HepG2 (cell line): ENCODE data around the gene ZBTB22. TPM values are rescaled to one million over a fixed set of nuclear protein-coding genes. Genes with fewer than 3 reads are reported as not detected.

Experiments used
- ATAC-seq: fragments of 200-7000 bp; cut with Tn5 transposase; 3 replicates; pipeline ENCODE4 v1.9.1; 2020; ENCODE audit warnings: mild to moderate bottlenecking, moderate library complexity
- BruUV-seq: library from RNA; stranded (reverse); fragments of 400-500 nt; replicated peaks from 2 replicates; lab custom pipeline; 2021; lab: Mats Ljungman, UMichigan
- CTCF ChIA-PET: fragments of 300-600 bp; formaldehyde crosslinking; extraction: SDS; loops from one replicate; lab custom pipeline; 2021; ENCODE audit warnings: low total read pairs, inconsistent platforms, low intra/inter-chr PET ratio; lab: Yijun Ruan, JAX
- POLR2A ChIA-PET: fragments of 350-600 bp; sonication (Branson Sonifier 250); formaldehyde crosslinking; loops from one replicate; lab custom pipeline; 2020; ENCODE audit warnings: antibody characterized with exemption, inconsistent platforms; lab: Yijun Ruan, JAX
- DNase-seq: peaks from one replicate; pipeline ENCODE4 v3.0.0-alpha.2; 2015; ENCODE audit warnings: low spot score
- FAIRE-seq: peaks from 3 replicates; lab custom pipeline; 2011; peaks lifted over from hg19 to GRCh38; lab: Jason Lieb, UNC
- H2AFZ ChIP-seq: one replicate; pipeline ENCODE4 v1.6.1; 2011; ENCODE audit warnings: low read length, inconsistent platforms
- H3K27ac ChIP-seq: fragments of 300-600 bp; 3 replicates; pipeline ENCODE4 v1.8.0; 2011; ENCODE audit warnings: mixed run types, mild to moderate bottlenecking, mixed read lengths, low read length, inconsistent platforms; ENCODE audit not compliant: insufficient read depth; ENCODE audit errors: extremely low read length
- H3K27me3 ChIP-seq, 2 experiments: fragments of 200-600 bp in 1 of 2; 2 replicates in 1 of 2; 3 replicates in 1 of 2; pipeline versions ENCODE4 v1.6.0 to v1.8.0; 2011; ENCODE audit warnings: low read length in 2 of 2, mild to moderate bottlenecking in 2 of 2, moderate library complexity in 2 of 2, inconsistent platforms in 1 of 2; ENCODE audit not compliant: insufficient read depth in 2 of 2, control insufficient read depth in 1 of 2
- H3K36me3 ChIP-seq, 2 experiments: fragments of 200-600 bp in 1 of 2; replicated peaks in 1 of 2; 2 replicates in 1 of 2; 3 replicates in 1 of 2; pipeline versions ENCODE4 v1.5.1 to v1.8.0; 2011; ENCODE audit warnings: low read length in 2 of 2, inconsistent platforms in 1 of 2; ENCODE audit not compliant: insufficient read depth in 2 of 2, control insufficient read depth in 1 of 2
- H3K4me1 ChIP-seq: 2 replicates; pipeline ENCODE4 v1.5.1; 2012; ENCODE audit warnings: low read length, inconsistent platforms; ENCODE audit not compliant: insufficient read depth
- H3K4me2 ChIP-seq: 2 replicates; pipeline ENCODE4 v1.6.0; 2011; ENCODE audit warnings: low read depth, low read length, inconsistent platforms
- H3K4me3 ChIP-seq, 3 experiments: fragments of 200-600 bp in 1 of 3; sonication (generic), shearing (Covaris generic) in 1 of 3; replicated peaks in 1 of 3; 2 replicates each; pipeline ENCODE4 v1.5.1; 2011 to 2016; ENCODE audit warnings: low read length in 3 of 3, inconsistent platforms in 2 of 3, low read depth in 2 of 3, mild to moderate bottlenecking in 2 of 3, control low read depth in 1 of 3, mixed read lengths in 1 of 3; ENCODE audit not compliant: insufficient read depth in 1 of 3
- H3K79me2 ChIP-seq: one replicate; pipeline ENCODE4 v1.6.1; 2011; ENCODE audit warnings: low read length, inconsistent platforms; ENCODE audit not compliant: insufficient read depth
- H3K9ac ChIP-seq: 2 replicates; pipeline ENCODE4 v1.6.0; 2011; ENCODE audit warnings: mild to moderate bottlenecking, low read depth, low read length, inconsistent platforms; ENCODE audit not compliant: insufficient read depth
- H3K9me3 ChIP-seq: 2 replicates; pipeline ENCODE4 v1.5.1; 2012; ENCODE audit warnings: mild to moderate bottlenecking, low read length
- H4K20me1 ChIP-seq: 2 replicates; pipeline ENCODE4 v1.6.0; 2011; ENCODE audit warnings: inconsistent platforms, mild to moderate bottlenecking, low read length, moderate library complexity; ENCODE audit not compliant: insufficient read depth
- ATF7 ChIP-seq, 2 experiments: fragments of 450-650 bp in 1 of 2; sonication (generic) in 1 of 2; formaldehyde crosslinking in 1 of 2; IDR thresholded peaks; 2 replicates each; pipeline versions ENCODE4 v1.4.0 to v1.6.1; 2016 to 2020; ENCODE audit warnings: antibody characterized with exemption in 1 of 2, mild to moderate bottlenecking in 1 of 2, missing genetic modification reagents in 1 of 2
- CENPT ChIP-seq: sonication (generic); formaldehyde crosslinking; IDR thresholded peaks from 2 replicates; pipeline ENCODE4 v1.8.0; 2022; ENCODE audit warnings: low read depth, mild to moderate bottlenecking, moderate library complexity, missing genetic modification reagents
- HNRNPK ChIP-seq: fragments of 200-400 bp; formaldehyde crosslinking; IDR thresholded peaks from 2 replicates; pipeline ENCODE4 v1.6.1; 2018; ENCODE audit warnings: low read length, low read depth, moderate library complexity, mild to moderate bottlenecking; ENCODE audit not compliant: poor library complexity, severe bottlenecking
- IRX3 ChIP-seq: sonication (generic); formaldehyde crosslinking; IDR thresholded peaks from 2 replicates; pipeline ENCODE4 v1.8.1; 2023; ENCODE audit warnings: mild to moderate bottlenecking, low read depth, missing genetic modification reagents, borderline replicate concordance
- KMT2B ChIP-seq: IDR thresholded peaks from 2 replicates; pipeline ENCODE4 v1.6.1; 2016; ENCODE audit warnings: missing genetic modification reagents, missing compliant biosample characterization
- NFATC3 ChIP-seq: sonication (generic); formaldehyde crosslinking; IDR thresholded peaks from 2 replicates; pipeline ENCODE4 v1.5.1; 2020; ENCODE audit warnings: mild to moderate bottlenecking, missing genetic modification reagents
- U2AF1 ChIP-seq: fragments of 200-400 bp; formaldehyde crosslinking; optimal IDR thresholded peaks from 2 replicates; pipeline ENCODE3; 2017; ENCODE audit warnings: mild to moderate bottlenecking, low read depth, low read length
- ZHX2 ChIP-seq, 2 experiments: sonication (generic) in 1 of 2; formaldehyde crosslinking in 1 of 2; IDR thresholded peaks; 2 replicates each; pipeline versions ENCODE4 v1.6.1 to v1.9.0; 2014 to 2022; ENCODE audit warnings: antibody characterized with exemption in 1 of 2, borderline replicate concordance in 1 of 2, inconsistent platforms in 1 of 2, low read depth in 1 of 2, missing genetic modification reagents in 1 of 2
- ZIK1 ChIP-seq: sonication (generic); formaldehyde crosslinking; IDR thresholded peaks from 2 replicates; pipeline ENCODE4 v1.5.0; 2020; ENCODE audit warnings: mild to moderate bottlenecking, low read depth, missing genetic modification reagents, borderline replicate concordance
- ZNF337 ChIP-seq: sonication (generic); formaldehyde crosslinking; IDR thresholded peaks from 2 replicates; pipeline ENCODE4 v1.5.1; 2020; ENCODE audit warnings: missing genetic modification reagents, low read depth, mild to moderate bottlenecking, borderline replicate concordance
- ZNF430 ChIP-seq: sonication (generic); formaldehyde crosslinking; IDR thresholded peaks from 2 replicates; pipeline ENCODE4 v1.9.0; 2021; ENCODE audit warnings: mild to moderate bottlenecking, missing genetic modification reagents
- WGBS: methylation state at CpG from one replicate; pipeline ENCODE4 v1.1.6; 2017; ENCODE audit warnings: low lambda C conversion rate; 5-methylcytosine and 5-hydroxymethylcytosine counted together
- in situ Hi-C: cut with HindIII; loops from 2 replicates; pipeline ENCODE4 v1.10.0; 2017; ENCODE audit warnings: low pct_unique_long_range_greater_than_20kb; ENCODE audit not compliant: extremely low pct_ligation_motif_present
- intact Hi-C: fragments of 100-400 bp; cut with micrococcal nuclease; formaldehyde crosslinking; loops from one replicate; pipeline ENCODE4 v1.10.0; 2022; ENCODE audit not compliant: unreplicated experiment
- polyA plus RNA-seq, 8 experiments: library from polyadenylated mRNA; depleted of rRNA in 3 of 8; stranded (reverse) in 7 of 8; unstranded in 1 of 8; fragments of >200 nt; fragmentation: Illumina TruSeq in 4 of 8; extraction: Trizol in 4 of 8; gene quantifications; 2 replicates each; pipeline versions ENCODE4 v1.2.1 to v1.2.3, GENCODE V29; 2011 to 2016; ENCODE audit warnings: low read depth in 4 of 8, missing spikeins in 1 of 8, mixed read lengths in 1 of 8; ENCODE audit not compliant: insufficient read depth in 1 of 8
- total RNA-seq, 5 experiments: library from RNA; depleted of rRNA; stranded (reverse); fragments of >200 nt; fragmentation: Illumina TruSeq; extraction: Trizol; gene quantifications; 2 replicates each; pipeline ENCODE4 v1.2.3, GENCODE V29; 2016; ENCODE audit warnings: low read depth in 1 of 5
- TF ChIP-seq, protein P1 (sequence below): sonication (generic); formaldehyde crosslinking; IDR thresholded peaks from 2 replicates; pipeline ENCODE4 v1.5.0; 2020; ENCODE audit warnings: missing genetic modification reagents

ZBTB22 gene
- total and polyA plus RNA-seq, 2 of the 13 experiments (the other 11 are each of a cell fraction or from before 2014, with no cell fraction given), result 8.0 to 10.6 TPM

GRCh38 chr6:33277663-33278391 lies 39.7 kb downstream of the ZBTB22 start (continued):
- 0 out of 2 replicates have a peak, but pooled peaks have one; percentile 32 for TF ChIP-seq IRX3 (CRISPR knock-in tag)
- TF ChIP-seq ZIK1 (CRISPR knock-in tag), result 0 out of 2 replicates have a peak, but pooled peaks have one; percentile 61

- Histone ChIP-seq H3K4me1 (peaks cover 31% of the 10 kb centered on the region), H3K9me3 (no peaks in the 10 kb centered on the region), H3K9ac (no peak within 1 kb of the TSS), H3K36me3 (peaks cover 20 to 59% of the 10 kb centered on the region in 2 experiments), H3K79me2 (peaks cover 34% of the 10 kb centered on the region), H3K27ac (no peak within 1 kb of the TSS), H3K4me3 (no peak within 1 kb of the TSS), H3K4me2 (no peak within 1 kb of the TSS), H3K27me3 (no peaks in the 10 kb centered on the region; a peak in 1 of 5 replicates), H4K20me1 (peaks cover 33% of the 10 kb centered on the region), H2AFZ (no peak within 1 kb of the TSS)
- BruUV-seq, result no TSS peak
- POLR2A ChIA-PET, result interaction anchor here (0.6 to 3.5 kb wide), 12 partner anchors 10 to 1138 kb away, joined by 3 to 17 read pairs (median 4); partner anchors contain the start of genes PFDN6, PHF1, RGL2 and WDR46
- FAIRE-seq (no peak), DNase-seq (no peak), ATAC-seq (peak; percentile 10)
- intact Hi-C loops (no loop called here), in situ Hi-C loops (loop anchor here (25.0 kb wide), 1 partner anchor 135 kb away; the partner anchor contains the start of genes CUTA, PHF1 and SYNGAP1)
- 96% methylated on average over 78 of the region's 80 CpGs for WGBS
- CTCF ChIA-PET, result interaction anchor here (1.3 kb wide), 1 partner anchor 130 kb away, joined by 4 read pairs; no protein-coding TSS in a partner anchor
- TF ChIP-seq, protein P1, sequence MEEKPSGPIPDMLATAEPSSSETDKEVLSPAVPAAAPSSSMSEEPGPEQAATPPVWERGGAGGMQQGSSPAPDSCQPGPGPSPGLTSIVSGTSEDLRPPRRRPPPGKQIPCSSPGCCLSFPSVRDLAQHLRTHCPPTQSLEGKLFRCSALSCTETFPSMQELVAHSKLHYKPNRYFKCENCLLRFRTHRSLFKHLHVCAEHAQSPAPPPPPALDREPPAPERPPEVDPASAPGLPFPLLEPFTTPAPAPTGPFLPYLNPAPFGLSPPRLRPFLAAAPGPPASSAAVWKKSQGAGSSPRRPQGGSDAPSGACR (CRISPR knock-in tag), result no peak
- TF ChIP-seq CENPT (CRISPR knock-in tag), result 0 out of 2 replicates have a peak, but pooled peaks have one; percentile 16
- TF ChIP-seq U2AF1, result peak; percentile 72
- no peak for TF ChIP-seq ZNF430 (CRISPR knock-in tag)
- TF ChIP-seq ATF7 (IDR thresholded peaks at IDR 0.05), result no peak
- no peak for TF ChIP-seq ATF7 (CRISPR knock-in tag; IDR thresholded peaks at IDR 0.05)
- TF ChIP-seq ZHX2 (IDR thresholded peaks at IDR 0.05; ENCODE audit: low read depth), result no peak
- 0 out of 2 replicates have a peak, but pooled peaks have one; percentile 42 for TF ChIP-seq ZHX2 (CRISPR knock-in tag; IDR thresholded peaks at IDR 0.05; ENCODE audit: borderline replicate concordance)
- TF ChIP-seq KMT2B (CRISPR knock-in tag), result no peak
- TF ChIP-seq HNRNPK, result peak; percentile 45
- 0 out of 2 replicates have a peak, but pooled peaks have one; percentile 59 for TF ChIP-seq NFATC3 (CRISPR knock-in tag)
- no peak for TF ChIP-seq ZNF337 (CRISPR knock-in tag)
These were observed 40.5 kb downstream of the ZBTB22 start, which contains the start of gene B3GALT4 for GRCh38 chr6:33276864-33277662. TSS of gene B3GALT4 (plus strand) at chr6:33277123. CDS start at chr6:33277420, 297 bp downstream.
